ENCODE results near the gene SPEG. TPM values are rescaled to one million over a fixed set of nuclear protein-coding genes. Genes with fewer than 3 reads are reported as not detected.

SPEG gene
- total RNA-seq, 1 donor from 2014 or later, result 0.09 TPM

DNA sequence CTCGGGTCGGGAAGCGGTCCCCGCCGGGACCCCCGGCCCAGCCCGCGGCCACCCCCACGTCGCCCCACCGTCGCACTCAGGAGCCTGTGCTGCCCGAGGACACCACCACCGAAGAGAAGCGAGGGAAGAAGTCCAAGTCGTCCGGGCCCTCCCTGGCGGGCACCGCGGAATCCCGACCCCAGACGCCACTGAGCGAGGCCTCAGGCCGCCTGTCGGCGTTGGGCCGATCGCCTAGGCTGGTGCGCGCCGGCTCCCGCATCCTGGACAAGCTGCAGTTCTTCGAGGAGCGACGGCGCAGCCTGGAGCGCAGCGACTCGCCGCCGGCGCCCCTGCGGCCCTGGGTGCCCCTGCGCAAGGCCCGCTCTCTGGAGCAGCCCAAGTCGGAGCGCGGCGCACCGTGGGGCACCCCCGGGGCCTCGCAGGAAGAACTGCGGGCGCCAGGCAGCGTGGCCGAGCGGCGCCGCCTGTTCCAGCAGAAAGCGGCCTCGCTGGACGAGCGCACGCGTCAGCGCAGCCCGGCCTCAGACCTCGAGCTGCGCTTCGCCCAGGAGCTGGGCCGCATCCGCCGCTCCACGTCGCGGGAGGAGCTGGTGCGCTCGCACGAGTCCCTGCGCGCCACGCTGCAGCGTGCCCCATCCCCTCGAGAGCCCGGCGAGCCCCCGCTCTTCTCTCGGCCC lies 13.6 kb downstream of the SPEG start:
- TF ChIP-seq, protein P1, sequence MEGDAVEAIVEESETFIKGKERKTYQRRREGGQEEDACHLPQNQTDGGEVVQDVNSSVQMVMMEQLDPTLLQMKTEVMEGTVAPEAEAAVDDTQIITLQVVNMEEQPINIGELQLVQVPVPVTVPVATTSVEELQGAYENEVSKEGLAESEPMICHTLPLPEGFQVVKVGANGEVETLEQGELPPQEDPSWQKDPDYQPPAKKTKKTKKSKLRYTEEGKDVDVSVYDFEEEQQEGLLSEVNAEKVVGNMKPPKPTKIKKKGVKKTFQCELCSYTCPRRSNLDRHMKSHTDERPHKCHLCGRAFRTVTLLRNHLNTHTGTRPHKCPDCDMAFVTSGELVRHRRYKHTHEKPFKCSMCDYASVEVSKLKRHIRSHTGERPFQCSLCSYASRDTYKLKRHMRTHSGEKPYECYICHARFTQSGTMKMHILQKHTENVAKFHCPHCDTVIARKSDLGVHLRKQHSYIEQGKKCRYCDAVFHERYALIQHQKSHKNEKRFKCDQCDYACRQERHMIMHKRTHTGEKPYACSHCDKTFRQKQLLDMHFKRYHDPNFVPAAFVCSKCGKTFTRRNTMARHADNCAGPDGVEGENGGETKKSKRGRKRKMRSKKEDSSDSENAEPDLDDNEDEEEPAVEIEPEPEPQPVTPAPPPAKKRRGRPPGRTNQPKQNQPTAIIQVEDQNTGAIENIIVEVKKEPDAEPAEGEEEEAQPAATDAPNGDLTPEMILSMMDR (IDR thresholded peaks at IDR 0.05), result no peak
- ChIA-PET POLR2A (no interaction called here), CTCF (no interaction called here)
- ATAC-seq (ENCODE audit: low read depth) (no peak), DNase-seq (no peak)
- H3K27me3 Mint-ChIP-seq, result peaks cover 51% of the 10 kb centered on the region
- no peak overlapping the region for H3K27ac Mint-ChIP-seq
- no peaks in the 10 kb centered on the region for H3K36me3 Mint-ChIP-seq (ENCODE audit: low read depth)
- H3K4me3 Mint-ChIP-seq, result no peak overlapping the region
- no peaks in the 10 kb centered on the region for H3K4me1 Mint-ChIP-seq
- no peaks in the 10 kb centered on the region for H3K9me3 Mint-ChIP-seq
- intact Hi-C loops (cut with micrococcal nuclease), result no loop called here

GRCh38 chr2:219448776-219449341 lies 14.2 kb downstream of the SPEG start:
- H3K27me3 Mint-ChIP-seq, result peaks cover 49% of the 10 kb centered on the region
- H3K9me3 Mint-ChIP-seq, result no peaks in the 10 kb centered on the region
- no peaks in the 10 kb centered on the region for H3K36me3 Mint-ChIP-seq (ENCODE audit: low read depth)
- POLR2A ChIA-PET, result no interaction called here
- H3K4me3 Mint-ChIP-seq, result no peak overlapping the region
- H3K4me1 Mint-ChIP-seq, result no peaks in the 10 kb centered on the region
- intact Hi-C loops (cut with micrococcal nuclease), result no loop called here
- no peak for DNase-seq
- CTCF ChIA-PET, result no interaction called here
- no peak overlapping the region for H3K27ac Mint-ChIP-seq
- TF ChIP-seq, protein P1 (IDR thresholded peaks at IDR 0.05), result no peak
- no peak for ATAC-seq (ENCODE audit: low read depth)

DNA sequence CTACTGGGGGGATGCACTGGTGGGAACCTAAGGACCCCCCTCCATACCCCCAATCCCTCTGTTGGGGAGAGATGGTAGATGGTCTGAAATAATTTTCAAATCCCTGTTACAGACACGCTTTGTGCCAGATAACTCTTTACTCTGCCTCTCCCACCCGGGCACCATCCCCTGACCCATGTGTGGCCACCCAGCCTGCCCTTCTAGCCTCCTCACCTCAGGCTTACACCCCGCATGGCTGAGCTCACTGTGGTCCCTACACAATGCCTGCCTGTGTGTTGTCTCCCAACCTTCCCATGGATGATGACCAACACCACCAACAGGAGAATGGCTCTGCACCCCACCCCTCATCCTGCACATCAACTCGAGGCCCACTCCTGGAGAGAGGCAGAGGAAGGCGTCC lies 15.0 kb downstream of the SPEG start:
- DNase-seq, result no peak
- intact Hi-C loops (cut with micrococcal nuclease), result no loop called here
- TF ChIP-seq, protein P1 (IDR thresholded peaks at IDR 0.05), result no peak
- no peak overlapping the region for H3K4me3 Mint-ChIP-seq
- peaks cover 48% of the 10 kb centered on the region for H3K27me3 Mint-ChIP-seq
- CTCF ChIA-PET, result no interaction called here
- H3K9me3 Mint-ChIP-seq, result no peaks in the 10 kb centered on the region
- POLR2A ChIA-PET, result no interaction called here
- H3K27ac Mint-ChIP-seq, result no peak overlapping the region
- H3K36me3 Mint-ChIP-seq (ENCODE audit: low read depth), result no peaks in the 10 kb centered on the region
- no peaks in the 10 kb centered on the region for H3K4me1 Mint-ChIP-seq
- ATAC-seq (ENCODE audit: low read depth), result no peak

DNA sequence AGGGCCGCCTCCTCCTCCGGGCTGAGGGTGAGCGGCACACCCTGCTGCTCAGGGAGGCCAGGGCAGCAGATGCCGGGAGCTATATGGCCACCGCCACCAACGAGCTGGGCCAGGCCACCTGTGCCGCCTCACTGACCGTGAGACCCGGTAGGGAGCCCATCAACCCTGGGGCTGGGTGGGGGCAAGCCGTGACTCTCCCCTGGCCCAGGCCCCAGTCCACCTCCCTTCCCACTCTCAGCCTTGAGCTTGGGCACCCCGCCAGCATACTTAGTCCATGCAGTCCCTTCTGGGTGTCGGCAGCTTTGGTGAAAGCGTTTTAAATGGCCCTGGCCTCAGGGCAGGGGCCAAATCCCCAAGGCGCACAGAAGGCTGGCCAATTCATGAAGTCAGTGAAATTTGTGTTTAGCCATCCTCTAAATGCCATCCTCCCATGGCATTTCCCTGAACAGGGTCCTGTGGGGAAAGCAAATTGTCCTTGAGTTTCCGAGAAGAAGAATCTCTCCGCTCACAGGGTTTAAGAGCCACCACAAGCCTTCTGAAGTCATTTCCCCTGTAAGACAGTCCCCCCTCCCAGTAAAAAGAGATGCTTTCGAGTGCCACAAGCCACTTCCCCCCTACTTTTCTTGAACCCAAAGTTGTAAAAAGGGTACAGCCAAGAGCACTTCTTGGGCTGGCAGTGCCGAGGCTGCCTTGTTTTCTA lies 17.2 kb downstream of the SPEG start:
- intact Hi-C loops (cut with micrococcal nuclease), result no loop called here

More for the DNA sequence above, 17.2 kb downstream of the SPEG start:
- POLR2A ChIA-PET, result no interaction called here
- DNase-seq, result no peak
- ATAC-seq (ENCODE audit: low read depth), result no peak
- no peaks in the 10 kb centered on the region for H3K9me3 Mint-ChIP-seq
- TF ChIP-seq, protein P1 (IDR thresholded peaks at IDR 0.05), result no peak
- CTCF ChIA-PET, result no interaction called here
- no peaks in the 10 kb centered on the region for H3K4me1 Mint-ChIP-seq
- H3K4me3 Mint-ChIP-seq, result no peak overlapping the region
- H3K27me3 Mint-ChIP-seq, result peaks cover 42% of the 10 kb centered on the region
- no peak overlapping the region for H3K27ac Mint-ChIP-seq
- no peaks in the 10 kb centered on the region for H3K36me3 Mint-ChIP-seq (ENCODE audit: low read depth)
